GM19023 (cell line): ENCODE results near the gene PRRX2.
"Not testable (repeated sequence)": the region's sequence is repeated elsewhere in the genome, so short reads cannot be mapped to it uniquely, and the experiment has no call there.

Source experiments
- ATAC-seq: cut with Tn5 transposase; IDR thresholded peaks from one replicate; pipeline ENCODE4 v1.9.1; 2021; ENCODE audit warnings: mild to moderate bottlenecking, moderate library complexity; ENCODE audit not compliant: unreplicated experiment

Gene PRRX2

DNA sequence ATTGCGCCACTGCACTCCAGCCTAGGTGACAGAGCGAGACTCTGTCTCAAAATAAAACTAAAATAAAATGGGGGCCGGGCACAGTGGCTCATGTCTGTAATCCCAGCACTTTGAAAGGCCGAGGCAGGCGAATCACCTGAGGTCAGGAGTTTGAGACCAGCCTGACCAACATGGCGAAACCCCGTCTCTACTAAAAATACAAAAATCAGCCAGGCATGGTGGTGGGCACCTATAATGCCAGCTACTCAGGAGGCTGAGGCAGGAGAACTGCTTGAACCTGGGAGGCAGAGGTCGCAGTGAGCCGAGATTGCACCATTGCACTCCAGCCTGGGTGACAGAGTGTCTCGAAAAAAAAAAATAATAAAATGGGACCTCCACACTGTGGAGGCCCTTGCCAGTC, 29.1 kb upstream of the PRRX2 start:
- ATAC-seq: not testable (repeated sequence)

DNA sequence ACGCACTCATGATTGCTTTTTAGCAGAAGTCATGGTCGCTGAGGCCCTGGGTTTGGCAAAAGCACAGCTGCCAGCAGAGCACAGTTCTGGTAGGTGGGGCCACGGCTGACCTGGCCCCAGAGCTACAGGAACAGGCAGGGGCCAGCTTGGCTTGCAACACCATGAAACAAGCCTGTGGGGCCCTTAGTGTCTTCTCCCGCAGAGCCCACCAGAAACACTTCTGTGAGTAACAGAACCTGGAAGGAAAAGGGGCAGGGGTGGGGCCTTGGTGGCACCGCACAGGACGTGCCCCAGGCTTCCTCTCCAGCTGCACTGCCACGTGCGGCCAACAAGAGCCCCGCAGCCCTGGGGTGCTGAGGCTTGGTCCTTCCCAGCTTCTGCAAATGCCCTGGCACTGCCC, 28.3 kb upstream of the PRRX2 start:
- ATAC-seq: no peak

DNA sequence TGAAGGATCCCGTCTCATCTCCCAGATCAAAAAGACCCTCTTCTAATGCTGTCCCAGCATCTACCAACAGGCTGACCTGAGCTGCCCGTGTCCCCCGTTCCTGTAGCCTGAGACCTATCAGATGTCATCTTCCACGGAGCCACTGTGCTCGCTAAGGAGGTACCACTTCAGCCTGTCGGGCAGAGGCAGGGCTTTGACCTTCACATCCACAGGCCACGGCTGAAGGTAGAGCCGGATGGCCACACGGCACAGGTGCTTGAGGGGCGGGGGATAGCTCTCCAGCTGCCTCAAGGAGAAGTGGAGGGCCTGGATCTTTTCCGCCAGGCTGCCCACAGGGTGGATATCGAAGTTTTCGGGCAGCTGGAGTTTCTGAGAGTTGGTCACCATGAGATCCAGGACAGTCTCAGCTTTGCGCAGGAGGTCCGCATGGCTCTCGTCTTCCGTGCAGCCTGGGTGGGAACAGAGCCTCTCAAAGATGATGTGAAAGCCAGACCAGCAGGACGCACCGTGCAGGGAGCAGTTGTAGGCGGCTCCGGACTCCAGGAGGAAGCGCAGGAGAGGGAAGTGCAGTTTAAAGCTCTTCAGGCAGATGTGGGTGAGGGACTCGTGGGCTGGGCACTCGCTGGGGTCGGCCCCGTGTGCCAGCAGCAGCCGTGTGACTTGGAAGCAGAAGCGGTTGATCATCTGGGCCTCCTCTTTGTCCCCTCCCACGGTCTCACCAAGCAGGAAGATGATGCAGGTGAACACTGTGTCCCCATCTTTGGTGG, 27.6 kb upstream of the PRRX2 start:
- ATAC-seq: no peak

DNA sequence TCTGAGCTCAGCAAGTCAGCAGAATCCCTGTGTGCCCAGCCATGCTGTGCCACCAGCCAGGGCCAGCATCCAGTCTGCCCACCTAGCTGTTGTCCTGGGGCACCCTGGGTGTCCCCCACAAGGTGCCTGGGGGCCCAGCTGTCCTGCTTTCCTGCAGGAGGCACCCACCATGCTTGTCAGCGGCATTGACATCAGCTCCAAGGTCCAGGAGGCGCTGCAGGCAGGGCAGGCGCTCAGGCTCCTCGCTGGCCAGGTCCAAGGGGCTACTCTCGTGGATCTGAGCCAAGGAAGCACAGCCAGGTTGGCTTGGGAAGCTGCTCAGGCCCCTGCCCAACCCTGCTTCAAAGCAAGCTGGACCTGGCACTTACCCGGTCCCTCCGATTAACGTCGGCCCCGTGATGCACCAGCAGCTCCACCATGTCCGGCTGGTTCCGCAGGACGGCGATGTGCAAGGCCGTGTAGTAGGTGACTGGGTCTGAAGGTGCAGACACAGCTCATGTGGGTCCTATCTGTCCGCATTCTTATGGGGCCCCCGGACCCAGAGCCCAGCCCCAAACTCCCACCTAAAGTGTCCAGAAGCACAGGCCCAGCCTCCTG, 26.3 kb upstream of the PRRX2 start:
- no peak for ATAC-seq

DNA sequence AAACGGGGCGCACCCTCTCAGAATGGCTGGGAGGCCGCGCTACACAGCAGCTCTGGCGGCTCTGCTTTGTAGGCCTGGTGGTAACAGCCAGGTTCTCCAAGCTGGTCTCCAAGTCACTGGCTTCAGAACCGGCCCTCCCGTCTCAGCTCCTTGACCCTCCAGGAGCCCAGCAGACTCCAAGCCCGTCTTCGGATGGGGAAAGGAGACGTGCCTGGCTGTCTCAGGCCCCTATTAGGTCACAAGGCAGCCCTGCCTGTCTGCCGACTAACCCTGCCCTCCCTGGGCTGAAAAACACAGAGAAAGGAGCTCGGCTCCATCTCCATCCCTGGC, 25.7 kb upstream of the PRRX2 start:
- no peak for ATAC-seq

DNA sequence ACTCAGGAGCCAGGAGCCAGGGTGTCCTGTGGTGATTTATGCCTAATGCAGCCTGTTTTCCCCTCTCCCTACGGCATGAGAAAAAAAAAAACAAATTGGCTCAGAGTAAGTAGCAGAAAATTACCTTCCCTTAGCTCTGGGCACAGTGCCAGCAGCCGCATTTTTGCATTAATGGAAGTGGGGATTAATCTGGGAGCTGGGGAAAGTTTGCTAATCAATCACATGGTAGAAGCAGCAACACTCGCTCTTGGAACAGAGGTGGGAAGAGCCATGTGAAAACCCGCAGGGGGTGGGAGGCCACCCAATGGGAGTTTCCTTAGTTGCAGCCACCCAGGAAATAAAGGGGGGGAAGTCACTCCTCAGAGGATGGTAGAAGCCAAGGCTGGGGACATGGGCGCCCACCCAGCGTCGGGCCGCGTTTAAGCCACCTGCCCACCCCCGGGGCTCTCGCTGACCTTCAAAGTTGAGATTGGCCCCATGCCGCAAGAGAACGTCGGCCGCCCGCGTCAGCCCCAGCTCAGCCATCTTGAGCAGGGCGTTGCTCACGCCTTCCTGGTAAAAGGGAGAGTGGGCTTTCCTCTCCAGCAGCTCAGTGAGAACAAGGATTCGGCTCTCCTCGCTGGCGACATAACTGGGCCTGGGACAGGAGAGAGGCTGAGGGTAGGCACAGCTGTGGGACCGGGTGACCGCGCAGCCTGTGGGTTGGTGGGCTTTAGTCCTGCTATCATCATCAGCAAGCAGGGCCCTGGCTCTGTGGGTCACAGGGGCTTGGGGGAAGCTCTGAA, 25.2 kb upstream of the PRRX2 start:
- ATAC-seq: no peak

DNA sequence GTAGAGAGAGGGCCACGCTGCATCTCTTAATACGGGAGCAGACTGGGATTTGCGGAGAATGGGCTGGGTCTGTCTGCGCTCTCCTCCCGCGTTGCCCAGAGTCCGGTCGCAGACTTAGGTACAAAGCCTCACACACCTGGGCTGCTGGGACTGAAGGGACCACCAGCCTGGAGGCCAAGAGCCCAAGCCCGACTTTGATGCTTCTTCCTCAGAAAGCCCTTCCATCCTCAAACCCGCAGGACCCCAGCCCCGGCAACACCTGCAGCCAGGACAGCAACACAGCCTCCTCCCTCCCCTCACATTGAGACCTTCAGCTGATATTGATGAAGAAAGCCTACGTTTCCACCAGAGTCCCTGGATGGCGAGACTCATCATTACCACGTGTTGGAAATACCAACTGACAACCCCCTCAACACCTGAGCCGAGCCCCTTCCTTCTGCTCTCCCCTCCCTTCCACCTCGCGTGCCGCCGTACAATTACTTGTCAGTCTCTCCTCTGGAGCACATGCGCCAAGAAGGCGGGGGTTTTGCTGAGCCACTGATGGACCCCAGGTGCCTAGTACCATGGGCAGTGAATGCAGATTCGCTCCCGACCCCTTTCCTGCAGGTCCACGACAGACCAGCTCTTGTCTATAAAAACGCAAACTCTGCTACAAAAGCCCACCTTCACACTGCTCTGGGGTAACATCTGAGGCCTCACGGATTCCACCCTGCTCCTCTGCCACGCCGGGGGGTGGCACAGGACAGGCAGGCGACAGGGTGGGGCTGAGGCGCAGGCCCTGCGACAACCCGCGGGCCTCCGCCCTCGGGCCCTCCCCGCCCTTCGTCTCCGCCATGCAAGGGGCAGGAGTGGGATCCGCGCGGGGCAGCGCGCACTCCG, 24.3 kb upstream of the PRRX2 start:
- ATAC-seq: peak; percentile 25

DNA sequence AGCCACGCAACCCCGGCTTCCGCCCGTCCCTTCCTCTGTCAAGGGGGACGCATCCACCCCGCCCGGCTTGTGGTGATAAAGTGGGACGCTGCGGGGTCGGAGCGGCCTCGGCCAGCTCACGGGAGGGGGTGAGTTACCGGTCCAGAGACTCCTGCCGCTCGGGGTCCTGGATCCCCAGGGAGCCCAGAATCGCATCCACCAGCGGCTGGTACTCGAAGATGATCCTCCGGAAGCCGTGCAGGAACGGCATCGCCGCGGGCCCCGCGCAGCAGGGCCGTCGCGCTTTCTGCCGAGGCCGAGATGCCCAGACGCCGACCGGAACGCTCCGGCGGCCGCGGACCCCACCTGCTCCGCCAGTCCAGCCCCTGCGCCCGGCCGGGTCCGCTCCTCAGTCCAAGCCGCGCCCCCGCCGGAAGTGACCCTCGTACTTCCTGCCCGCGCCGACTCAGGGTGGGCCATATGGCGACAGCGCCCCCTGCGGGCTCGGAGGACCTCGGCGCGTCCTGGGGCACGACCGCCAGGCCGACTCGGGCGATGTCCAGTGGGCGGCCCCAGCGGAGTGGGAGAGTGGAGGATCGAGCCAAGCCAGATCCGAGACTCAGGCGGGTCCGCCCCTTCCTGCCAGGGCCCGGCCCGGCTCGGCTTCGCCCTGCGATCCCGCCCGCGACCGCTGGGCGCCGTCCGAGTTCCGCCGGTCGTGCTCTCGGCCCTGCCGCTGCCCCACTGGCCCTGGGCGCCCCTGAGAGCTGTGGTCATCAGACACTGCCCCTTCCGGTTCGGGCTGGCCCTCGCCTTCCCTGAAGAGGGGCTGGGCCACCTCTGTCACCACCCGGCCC, 23.5 kb upstream of the PRRX2 start, which contains the start of gene ASB6:
Gene ASB6 (minus strand): TSS at position 402 of the 836 bp plus-strand sequence. CDS start 152 bp downstream, at position 250.
- peak; percentile 85 for ATAC-seq

DNA sequence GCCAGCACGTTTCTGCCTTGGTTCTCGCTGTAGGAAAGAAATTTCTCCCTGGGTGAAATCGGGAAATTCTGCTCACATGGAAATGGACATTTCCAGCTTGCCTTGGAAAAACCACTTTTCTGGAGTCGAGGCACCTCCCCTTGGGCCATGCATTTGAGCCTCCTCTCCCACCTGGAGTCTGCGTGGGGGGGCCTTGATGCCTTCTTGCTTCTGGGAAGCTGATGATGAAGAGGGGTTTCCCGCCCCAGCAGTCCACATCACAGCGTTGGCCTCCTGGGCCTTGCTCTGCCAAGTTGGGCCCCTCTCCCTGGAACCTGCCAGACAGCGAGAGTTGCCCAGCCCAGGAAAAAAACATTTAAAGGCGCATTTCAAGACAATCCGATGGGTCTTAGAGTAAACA, 21.7 kb upstream of the PRRX2 start:
- ATAC-seq: no peak

DNA sequence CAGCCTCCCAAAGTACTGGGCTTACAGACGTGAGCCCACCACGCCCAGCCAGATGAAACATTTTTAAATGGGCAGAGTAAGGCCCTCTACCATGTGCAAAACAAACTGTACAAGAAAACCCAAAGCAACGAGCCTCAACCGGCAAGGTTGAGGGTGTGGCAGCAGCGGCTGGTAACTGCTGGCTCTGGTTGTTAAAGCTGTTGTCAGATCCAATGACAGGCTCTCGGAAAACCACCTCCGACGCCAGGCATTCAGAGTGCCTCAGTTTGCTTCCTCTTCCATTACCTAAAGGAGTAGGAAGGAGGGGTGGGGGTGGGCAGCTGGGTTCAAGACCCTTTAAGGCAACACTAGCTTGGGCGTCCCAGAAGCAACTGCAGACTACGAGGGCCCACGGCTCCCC, 21.1 kb upstream of the PRRX2 start:
- no peak for ATAC-seq

DNA sequence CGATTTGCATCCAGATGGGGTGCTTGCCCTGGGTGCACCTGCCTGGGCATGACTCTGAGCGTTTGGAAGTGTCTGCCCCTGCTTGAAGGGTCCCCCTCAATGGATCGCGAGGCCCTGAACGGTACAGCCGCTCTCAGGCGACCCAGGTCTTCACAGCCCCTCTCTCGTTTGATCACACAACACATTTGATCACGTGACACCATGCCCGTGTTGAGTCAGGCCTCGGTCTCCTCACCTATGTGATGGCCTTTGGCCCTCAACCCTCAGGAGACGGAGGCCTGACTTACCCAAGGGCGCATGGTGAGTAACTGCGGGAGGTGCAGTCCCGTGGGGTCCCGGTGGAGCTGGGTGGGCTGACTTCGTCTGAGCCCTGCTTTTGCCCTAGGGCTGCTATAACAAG, 20.5 kb upstream of the PRRX2 start:
- no peak for ATAC-seq

DNA sequence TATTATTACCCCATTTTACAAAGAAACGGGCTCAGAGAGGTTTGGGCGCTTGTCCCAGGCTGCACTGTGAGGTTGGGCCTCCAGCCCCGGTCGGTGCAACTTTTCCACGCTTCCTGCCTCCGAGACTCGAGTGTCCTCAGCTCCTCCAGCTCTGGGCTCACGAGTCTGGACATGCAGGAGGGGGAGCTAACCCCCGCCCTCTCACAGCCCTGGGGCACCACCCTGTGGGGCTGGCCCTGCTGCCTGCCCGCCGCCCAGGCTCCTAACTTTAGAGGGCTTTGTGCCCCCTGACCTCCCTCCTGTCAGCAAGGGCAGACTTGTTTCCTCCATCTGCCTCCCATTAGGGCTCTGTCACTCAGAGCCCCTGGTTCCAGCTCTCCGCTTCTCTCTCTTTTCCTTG, 19.2 kb upstream of the PRRX2 start:
- ATAC-seq: no peak

DNA sequence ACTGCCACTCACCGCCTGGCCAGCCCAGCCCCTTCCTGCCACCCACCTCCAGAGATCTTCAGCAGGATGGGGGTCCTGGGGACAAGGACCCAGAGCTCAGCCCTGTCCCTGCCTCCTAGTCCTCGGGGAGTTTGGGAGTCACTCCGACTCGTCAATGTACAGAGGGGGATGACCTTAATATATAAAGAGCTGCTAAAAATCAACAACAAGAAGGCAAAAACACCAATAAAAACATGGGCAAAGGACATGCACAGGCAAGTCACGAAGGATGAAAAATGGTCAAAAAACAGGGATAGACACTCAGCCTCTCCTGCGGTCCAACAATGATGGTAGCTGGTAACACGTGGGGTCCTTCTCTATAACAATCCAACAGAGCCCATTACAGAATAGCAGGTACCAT, 18.8 kb upstream of the PRRX2 start:
- no peak for ATAC-seq

DNA sequence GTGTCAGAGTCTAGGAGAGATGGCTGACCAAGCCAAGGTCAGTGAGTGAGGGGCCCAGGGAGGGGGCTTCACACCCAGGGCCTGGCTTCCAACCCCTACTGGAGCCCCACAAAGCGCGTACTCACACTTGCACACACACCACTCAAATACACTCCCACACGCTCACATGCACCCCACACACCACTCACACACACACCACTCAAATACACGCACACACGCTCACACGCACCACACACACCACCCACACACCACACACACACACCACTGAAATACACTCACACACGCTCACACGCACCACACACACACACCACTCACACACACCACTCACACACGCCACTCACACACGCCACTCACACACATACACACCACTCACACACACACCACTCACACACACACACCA, 17.8 kb upstream of the PRRX2 start:
- no peak for ATAC-seq

DNA sequence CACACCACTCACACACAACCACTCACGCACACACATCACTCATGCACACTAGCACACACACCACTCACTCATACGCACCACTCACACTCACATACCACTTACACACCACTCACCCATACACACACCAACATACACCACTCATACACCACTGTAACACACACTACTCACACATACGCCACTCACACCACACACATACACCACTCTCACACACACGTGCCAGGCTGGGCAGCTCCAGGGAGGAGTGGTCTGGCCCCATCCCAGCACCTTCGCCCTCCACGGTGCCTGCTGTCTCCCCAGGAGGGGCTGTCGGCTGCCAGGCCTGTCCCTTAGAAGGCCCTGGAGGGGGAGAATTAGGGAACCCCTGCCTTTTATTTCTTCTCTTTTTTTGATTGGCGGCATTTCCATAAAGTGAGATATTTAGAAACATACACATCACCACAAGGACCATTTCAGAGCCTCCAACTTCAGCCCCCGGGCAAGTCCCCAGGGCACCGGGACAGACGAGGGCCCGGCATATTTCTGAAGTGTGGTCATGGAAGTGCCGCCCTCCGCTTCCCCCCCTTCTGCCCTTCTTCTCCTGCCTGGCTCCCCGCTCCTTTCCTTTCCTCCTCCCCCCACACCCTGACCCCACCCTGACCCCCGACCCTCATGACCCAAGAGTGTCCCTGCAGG, 17.2 kb upstream of the PRRX2 start:
- no peak for ATAC-seq

DNA sequence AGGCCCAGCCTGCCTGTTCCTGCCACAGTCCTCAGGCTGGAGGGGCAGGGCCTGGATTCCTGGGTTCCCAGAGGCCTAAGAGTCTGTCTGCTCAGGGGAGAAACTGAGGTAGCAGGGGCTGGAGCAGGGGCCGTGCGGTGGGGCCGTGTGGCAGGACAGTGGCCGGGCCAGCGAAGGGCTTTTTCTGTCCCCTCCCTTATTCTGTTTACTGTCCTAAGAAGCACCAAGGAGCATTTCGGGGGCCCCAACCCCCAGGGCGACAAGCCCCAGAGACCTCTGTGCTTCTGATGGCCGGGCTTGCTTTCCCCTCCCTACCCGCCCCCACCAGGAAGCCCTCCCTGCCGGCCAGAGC, 16.7 kb upstream of the PRRX2 start:
- ATAC-seq: no peak

DNA sequence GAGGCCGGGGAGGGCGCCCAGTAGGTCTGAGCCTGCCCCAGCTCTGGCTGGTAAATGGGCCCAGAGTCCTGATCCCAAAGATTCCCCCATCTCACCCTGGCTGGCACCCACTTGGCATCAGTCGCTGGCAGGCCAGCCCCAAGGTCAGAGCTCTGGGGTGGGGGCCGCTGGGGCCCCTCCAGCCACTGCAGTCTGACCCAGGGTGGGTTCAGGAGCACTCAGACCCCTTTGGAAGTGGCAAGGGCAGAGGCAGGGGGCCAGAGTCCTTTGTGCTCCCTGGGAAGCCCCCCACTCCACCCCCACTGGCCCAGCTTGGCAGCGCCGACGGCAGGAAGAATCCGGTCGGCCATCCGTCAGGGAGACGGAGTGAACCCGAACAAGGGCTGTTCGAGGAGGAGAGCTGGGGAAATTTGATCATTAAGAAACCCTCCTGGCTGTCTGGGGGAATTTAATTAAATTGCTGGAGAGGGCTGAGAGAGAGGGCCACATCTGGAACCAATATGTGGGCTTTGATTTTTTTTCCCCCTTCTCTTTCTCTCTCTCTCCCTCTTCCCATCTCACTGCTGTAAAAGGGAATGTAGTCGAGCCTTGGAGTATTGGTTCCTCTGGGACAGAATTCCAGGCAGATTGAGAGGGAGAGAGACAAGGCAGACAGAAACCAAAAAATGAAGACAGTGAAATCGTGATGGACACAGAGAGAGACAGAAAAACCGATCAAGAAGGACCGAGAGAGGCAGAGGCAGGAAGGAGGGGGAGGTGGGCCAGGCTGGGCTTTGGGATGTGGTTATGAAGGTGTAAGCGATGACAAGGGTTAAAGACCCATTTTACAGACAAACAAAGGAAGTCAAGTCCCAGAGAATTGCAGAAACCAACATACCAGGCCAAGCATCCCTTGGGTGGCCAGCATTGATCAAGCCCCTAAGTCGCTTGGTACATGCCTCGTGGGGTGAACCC, 15.4 kb upstream of the PRRX2 start:
- ATAC-seq: no peak

DNA sequence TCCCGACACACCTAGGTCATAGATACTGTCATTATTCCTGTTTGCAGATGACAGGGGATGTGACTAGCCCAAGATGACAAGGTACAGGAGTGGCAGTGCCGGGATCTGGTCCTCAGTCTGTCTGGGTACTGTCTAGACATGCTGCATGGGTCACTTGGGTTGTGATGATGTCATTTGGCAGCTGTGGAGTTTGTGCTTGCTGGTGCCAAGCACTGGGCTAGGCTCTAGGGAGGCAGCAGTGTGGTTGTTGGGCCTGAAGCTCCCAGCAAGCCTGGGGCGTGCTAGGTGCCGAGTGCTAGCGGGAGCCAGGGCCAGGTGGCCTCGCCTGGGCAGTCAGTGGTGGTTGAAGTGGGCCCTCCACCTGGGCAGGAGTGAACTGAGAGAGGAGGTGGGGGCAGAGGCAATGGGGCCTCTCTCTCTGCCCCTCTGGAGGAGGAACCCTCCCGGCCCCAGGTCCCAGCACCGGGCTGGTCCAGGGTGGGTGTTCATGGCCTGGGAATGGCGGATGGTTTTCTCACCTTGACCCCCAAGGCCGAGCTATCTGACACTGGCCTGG, 14.7 kb upstream of the PRRX2 start:
- no peak for ATAC-seq
